Spleen (tissue), 7 donors: ENCODE results near the gene PAFAH2.
"Not testable (repeated sequence)": the region's sequence is repeated elsewhere in the genome, so short reads cannot be mapped to it uniquely, and the experiment has no call there.

Experiments
- CTCF ChIP-seq, 11 experiments: fragments of 200-600 bp in 7 of 11; fragments of 450-650 bp in 4 of 11; sonication (generic) in 4 of 11; IDR thresholded peaks in 8 of 11; conservative IDR thresholded peaks in 3 of 11; 1 replicate in 7 of 11; 2 replicates in 4 of 11; pipeline versions ENCODE4 v1.4.0 to v1.8.0; 2016 to 2021; ENCODE audit warnings: antibody characterized with exemption in 11 of 11, inconsistent platforms in 4 of 11, mild to moderate bottlenecking in 1 of 11
- POLR2AphosphoS5 ChIP-seq, 3 donors: sonication (generic); formaldehyde crosslinking; IDR thresholded peaks; one replicate each; pipeline ENCODE4 v1.5.1; 2017; ENCODE audit warnings: antibody characterized with exemption in 3 of 3
- donor health status: DM: no; HTN: no; CAD: no; lungs with moderate emphysema.
- donor health status: DM: no; HTN: no; CAD: no.
- donor health status: DM: no; HTN: no; CAD: no.

- TF ChIP-seq CTCF (IDR thresholded peaks at IDR 0.05 in 8 of 11, conservative IDR thresholded peaks at IDR 0.05 in 3 of 11); POLR2AphosphoS5 (IDR thresholded peaks at IDR 0.05): not testable (repeated sequence)
Measured at GRCh38 chr1:25943511-25943910, 54.4 kb downstream of the PAFAH2 start.
